Effector CD8-positive, alpha-beta T cell (primary cell): Measurements from ENCODE around the gene CWC22.
"Not testable (repeated sequence)": the region's sequence is repeated elsewhere in the genome, so short reads cannot be mapped to it uniquely, and the experiment has no call there.

Experiments
- DNase-seq: peaks from one replicate; lab custom pipeline; 2025; lab: John Stamatoyannopoulos, UW
- total RNA-seq, 4 experiments: gene quantifications; one replicate each; lab custom pipeline; 2026; lab: John Stamatoyannopoulos, UW

Gene CWC22
- 49.6 to 77.4 (median 58.9) reads per million in 4 experiments for total RNA-seq

DNA sequence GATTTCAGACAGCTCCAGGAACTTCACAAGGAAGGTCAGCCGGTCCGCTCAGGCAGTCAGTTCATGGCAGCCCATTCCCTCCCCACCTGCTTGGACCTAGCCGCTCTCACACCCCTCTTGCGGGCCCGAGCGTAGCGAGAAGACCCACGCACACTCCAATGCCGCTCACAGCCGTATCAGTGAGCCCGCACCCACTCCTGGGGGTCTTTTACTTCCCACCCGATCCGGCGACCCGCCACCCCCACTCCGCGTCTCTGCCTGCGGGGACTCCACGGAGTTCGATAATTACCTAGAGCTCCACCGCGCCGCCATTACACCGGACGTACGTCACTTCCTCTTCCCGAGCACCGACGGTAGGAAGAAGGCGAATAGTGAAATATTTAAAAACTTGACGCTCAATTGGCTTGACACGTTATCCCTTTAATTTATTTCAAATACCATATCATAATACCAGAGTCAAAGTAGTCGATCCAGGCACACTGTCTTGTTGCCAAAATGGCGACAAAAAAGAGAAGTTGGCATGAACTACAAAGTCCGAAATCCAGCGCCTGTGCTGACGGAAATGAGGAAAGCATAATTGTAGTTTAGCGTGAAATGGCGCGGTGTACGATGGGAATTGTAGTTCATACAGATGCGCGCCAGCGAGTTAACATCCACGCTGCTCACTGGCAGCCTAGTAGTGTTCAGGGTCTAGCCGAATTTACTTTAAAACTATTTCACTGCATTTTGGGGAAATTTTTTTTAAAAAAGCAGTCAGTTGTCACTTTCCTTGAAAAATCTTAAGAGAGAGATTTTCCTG lies at the start of gene CWC22:
CWC22 (minus strand) TSS at position 517 of the 799 bp plus-strand sequence. CDS start 13,956 bp downstream, outside the sequence.
- DNase-seq, result peak; percentile 74

DNA sequence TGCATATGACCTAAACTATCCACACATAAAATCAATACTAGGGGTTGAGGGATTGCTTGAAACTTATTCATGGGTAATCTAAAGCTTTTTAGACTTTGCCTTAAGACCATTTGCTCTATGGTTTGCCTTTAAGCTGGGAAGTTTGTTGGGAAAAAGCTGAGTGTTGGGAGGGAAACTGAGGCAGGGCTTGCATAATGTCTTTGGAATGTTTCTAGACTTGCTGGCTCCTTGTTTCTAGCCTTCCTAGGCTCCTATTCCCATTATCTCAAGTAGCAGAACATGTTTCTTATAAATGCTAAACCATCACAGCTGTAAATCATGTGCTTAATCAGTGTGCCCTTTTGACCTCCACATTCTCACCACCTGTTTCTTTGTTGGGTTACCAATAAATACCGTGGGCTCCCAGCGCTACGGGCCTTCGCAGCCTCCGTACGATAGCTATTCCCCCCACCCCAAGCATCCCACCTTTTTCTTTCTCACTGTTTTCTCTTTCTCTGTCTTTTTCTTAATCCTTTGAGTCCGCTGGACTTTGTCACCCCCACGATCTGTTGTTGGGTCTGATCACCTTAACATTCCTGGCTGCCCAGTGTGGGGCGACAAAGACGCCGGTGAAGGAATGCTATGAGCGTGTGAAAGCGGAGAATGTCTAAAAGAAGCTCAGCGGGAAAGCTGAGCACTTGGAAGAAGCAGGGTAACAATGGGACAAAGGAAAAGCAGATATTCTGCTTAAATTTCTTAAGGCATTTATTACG lies 49.4 kb upstream of the CWC22 start:
- no peak for DNase-seq

DNA sequence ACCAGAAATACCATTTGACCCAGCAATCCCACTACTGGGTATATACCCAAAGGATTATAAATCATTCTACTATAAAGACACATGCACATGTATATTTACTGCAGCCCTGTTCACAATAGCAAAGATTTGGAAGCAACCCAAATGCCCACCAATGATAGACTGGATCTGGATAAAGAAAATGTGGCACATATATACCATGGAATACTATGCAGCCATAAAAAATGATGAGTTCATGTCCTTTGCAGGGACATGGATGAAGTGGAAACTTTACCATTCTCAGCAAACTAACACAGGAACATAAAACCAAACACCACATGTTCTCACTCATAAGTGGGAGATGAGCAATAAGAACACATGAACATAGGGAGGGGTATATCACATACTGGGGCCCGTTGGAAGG lies 47.5 kb upstream of the CWC22 start:
- DNase-seq, result not testable (repeated sequence)

- DNase-seq, result no peak
These were observed 43.1 kb upstream of the CWC22 start for GRCh38 chr2:180050246-180050645.

DNA sequence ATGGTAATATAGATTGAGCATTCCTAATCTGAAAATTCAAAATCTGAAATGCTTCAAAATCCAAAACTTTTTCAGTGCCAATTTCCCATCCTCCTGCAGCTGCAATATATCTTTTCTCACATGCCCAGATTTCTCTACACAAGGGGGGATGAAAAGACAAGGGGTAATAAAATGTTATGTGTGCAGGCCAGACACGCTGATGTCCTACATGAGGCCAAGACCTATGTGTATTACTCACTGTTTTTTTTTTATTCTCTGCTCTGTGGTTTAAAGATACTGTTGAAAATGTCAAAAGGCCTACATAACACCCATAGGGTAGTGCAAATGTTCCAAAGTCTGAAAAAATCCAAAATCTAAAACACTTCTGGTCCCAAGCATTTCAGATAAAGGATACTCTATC lies 41.2 kb upstream of the CWC22 start:
- DNase-seq, result no peak

- no peak for DNase-seq
These were observed 39.7 kb upstream of the CWC22 start for GRCh38 chr2:180046776-180047175.

- DNase-seq, result no peak
These were observed 39.1 kb upstream of the CWC22 start for GRCh38 chr2:180046202-180046601.

DNA sequence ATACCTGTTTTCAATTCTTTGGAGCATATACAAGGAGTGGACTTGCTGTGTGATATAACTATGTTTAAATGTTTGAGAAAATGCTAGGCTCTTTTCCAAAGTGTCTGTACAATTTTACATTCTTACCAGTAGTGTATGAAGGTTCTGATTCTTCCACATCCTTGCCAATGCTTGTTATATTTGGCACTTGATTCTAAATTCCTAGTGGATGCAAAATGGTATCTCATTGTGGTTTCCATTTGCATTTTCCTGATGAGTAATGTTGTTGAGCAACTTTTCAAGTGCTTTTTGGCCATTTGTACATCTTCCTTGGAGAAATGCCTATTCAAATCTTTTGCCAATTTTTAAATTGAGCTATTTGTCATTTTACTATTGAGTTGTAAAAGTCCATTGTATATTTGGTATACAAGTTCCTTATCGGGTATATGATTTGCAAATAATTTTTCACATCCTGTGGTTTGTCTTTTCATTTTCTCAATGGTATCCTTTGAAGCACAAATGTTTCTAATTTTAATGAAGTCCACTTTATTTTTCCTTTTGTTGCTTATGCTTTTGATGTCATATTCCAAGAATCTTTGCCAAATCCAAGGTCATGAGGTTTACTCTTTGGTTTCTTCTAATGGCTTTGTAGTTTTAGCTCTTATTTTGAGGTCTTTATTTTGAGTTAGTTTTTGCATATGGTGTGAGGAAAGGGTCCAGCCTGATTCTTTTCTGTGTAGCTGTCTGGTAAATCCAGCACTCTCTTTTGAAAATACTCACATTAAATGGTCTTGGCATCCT lies 33.2 kb upstream of the CWC22 start:
- no peak for DNase-seq

- DNase-seq, result no peak
These were observed 31.9 kb upstream of the CWC22 start for GRCh38 chr2:180038997-180039396.

DNA sequence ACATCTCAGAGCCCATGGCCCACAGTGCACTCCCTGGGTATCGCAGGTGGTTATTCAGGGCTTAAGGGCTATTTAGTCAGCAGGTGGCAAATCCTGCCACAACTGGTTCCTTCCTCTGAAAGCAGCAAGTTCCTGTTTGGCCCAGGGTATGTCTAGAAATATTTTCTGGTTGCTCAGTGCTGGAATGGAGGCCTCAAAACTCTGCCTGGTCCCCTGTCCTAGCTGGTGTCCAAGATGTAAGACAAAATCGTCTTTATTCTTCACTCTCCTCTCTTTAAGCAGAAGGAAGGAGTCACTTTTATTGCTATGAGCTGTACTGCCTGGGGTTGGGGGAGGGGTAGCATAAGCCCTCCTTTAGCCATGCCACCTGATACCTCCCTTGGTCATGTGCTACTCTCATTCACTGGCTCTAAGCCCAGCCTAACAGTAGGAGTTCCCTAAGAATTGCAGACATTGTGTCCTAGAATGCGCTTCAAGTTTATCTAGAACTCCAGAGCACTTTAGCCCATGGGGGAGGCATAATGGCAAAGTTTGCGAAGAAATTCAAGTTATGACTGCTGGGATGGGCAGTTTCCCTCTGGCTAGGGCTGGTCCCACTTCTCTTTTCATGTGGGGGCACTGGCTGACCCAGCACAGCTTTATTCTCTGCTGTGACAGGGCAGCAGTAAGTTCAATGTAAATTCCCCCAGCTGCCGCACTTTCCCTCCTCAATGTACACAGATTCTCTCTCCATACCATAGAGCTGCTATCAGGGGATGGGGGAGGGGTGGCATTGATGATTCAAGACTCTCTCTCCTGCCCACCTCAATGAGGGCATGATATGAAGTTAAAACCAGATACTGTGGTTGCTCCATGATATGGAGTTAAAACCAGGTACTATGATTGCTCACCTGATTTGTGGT lies 27.1 kb upstream of the CWC22 start:
- DNase-seq, result no peak

GRCh38 chr2:180029575-180029974 lies 22.5 kb upstream of the CWC22 start:
- no peak for DNase-seq

GRCh38 chr2:180021850-180022249 lies 14.8 kb upstream of the CWC22 start:
- DNase-seq, result no peak

GRCh38 chr2:180017784-180018183 lies 10.7 kb upstream of the CWC22 start:
- DNase-seq, result no peak

DNA sequence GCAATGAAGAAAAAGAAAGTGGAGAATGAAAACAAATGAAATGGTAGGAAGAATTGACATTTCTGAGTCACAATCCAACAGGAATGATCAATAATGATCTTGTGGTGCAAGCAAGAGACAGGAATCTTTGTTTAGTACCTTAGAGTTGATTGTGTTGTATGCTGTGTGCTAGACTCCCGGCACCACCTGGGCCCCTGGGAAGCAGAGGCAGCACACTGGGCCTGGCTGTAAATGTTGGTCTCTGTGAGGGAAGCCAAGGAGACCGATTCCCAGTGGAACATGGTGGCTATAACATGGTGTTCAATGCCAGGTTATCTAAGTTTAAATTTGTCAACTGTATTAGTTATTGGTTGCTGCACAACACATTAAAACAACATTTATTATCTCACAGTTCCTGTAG lies 9.8 kb upstream of the CWC22 start:
- DNase-seq, result no peak

DNA sequence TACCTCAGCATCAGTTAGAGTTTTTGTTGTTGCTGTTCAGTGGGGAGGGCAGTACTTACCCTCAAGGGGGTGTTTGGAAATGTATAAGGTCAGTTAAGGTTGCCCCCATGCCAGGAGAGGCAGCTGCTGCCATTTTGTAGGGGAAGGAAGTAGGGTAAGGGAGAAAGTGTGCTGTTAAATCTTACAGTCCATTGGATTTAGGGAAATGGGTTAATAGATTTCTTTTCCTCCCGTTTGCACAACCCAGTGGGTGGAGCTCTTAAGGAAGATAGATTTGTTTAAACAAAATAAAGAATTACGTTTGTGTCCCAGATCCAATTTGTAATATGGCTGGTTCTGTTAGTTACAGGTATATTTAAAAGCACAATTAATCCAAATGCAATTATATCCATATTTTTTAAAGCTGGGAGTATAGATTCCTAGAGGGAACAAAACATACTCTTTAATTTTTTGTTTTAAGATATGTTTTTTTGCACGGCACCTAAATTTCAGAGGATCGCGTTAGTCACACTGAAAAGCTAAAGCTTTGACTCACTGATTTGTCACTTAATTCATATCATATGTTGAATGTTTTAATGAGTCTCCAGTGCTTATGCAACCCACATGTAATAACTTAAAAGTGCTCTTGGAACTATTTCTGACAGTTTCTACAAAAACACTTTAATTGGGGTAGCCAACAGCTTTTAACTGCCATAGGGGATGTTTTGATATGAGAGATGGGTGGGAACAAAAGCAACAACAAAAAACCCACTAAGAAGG lies 9.0 kb upstream of the CWC22 start:
- no peak for DNase-seq

GRCh38 chr2:180012523-180012922 lies 5.4 kb upstream of the CWC22 start:
- DNase-seq, result no peak

DNA sequence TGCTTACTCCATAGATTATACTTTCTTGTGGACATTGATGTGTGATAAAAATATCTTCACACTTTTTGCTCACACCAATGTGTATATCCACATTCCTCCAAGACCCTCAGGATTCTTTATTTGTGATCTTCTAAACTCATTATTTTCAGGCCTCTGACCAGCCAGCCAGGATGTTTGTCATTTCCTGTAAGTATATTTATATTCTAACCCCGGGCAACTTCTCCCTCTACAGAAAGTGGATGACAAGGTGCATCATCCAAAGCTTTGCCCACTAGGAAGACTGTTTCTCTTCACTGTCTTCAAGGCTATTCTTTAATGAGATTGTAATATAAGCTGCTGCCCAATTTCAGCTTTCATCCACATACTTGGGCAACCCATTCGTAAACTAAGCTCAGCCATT lies 3.6 kb upstream of the CWC22 start:
- no peak for DNase-seq

- DNase-seq, result no peak
These were observed 866 bp downstream of the CWC22 start for GRCh38 chr2:180006231-180006630.

DNA sequence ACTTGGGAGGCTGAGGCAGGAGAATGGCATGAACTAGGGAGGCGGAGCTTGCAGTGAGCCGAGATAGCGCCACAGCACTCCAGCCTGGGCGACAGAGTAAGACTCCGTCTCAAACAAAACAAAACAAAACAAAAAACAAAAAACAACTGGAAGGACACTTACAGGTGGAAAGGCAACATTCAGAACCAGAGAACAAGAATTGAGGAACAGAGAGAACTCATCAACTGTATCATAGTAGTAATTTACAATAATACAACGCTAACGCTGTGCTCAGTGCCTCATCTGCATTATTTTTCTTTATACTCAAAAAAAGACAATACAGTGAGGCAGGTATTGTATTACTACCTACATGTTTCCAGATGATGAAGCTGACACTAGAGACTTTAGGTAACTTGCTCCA lies 1.6 kb downstream of the CWC22 start:
- DNase-seq, result not testable (repeated sequence)

DNA sequence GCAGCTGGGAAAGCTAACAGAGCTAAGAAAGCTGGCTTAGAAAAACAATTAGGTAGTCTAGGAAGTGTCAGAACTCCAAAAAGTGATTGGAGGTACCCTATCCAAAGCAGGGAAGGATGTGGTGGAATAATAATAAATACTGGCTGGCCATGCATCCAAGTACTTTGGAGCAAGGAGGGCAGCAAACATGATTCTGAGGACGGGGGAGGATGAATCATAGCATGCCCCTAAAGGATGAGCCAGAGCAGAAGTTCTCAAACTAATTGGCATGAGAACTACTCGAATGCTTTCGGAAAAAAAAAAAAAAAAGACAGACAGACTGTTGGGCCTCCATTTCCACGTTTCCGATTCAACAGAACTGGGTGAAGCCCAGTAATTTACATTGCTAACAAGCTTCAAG lies 2.4 kb downstream of the CWC22 start:
- no peak for DNase-seq

- no peak for DNase-seq
These were observed 3.5 kb downstream of the CWC22 start for GRCh38 chr2:180003559-180003958.
